Measurements from ENCODE around the gene PDE4D.
"Not testable (repeated sequence)": the region's sequence is repeated elsewhere in the genome, so short reads cannot be mapped to it uniquely, and the experiment has no call there.

The PDE4D gene

GRCh38 chr5:59703789-59704188, 189.7 kb downstream of the PDE4D start:
- DNase-seq (ENCODE audit: low spot score), result no peak

DNA sequence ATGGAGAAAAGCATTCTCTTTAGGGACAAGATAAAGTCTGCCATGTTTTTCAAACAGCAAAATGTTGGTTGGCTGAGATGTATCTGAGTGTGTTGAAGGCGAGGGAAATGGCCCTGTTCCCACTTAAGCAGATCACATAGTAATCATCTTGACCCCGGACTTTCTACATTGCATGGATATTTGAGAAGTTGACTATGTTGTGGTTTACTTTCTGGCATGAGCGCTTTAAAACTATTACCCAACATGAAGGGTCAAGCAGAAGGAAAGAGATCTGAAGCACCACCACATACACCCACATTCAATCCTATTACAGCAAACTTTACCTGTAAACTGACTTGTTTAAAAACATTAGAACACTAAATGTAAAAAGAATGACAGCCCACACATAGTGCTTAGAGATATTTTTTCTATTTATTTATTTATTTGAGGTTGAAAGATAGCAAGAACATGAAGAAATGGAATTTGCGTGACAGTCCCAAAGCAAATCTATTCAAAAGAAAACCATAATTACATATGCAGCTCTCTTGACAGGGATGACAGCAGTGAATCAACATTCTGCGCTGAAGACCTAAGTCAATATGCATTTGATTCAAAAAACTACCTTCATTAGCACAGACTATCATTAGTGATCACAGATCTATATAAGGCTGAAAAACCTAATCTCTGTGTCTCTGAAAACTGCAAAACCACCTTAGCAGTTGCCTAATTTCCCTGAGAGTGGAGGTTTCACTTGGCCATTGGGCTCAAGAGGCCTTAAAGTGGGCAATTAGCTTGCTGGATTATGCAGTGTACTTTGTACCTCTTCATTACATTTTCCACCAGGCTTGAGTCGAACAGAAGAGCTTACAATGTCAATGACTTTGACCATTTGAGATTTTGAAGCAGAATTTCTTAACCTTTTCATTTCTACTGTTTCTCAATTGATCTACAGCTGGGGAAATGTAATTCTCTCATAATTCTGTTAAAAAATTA, 195.0 kb downstream of the PDE4D start:
- no peak for DNase-seq (ENCODE audit: low spot score)

GRCh38 chr5:59694411-59694810, 199.1 kb downstream of the PDE4D start:
- no peak for DNase-seq (ENCODE audit: low spot score)

- DNase-seq (ENCODE audit: low spot score), result no peak
Measured at GRCh38 chr5:59693492-59694309, 199.8 kb downstream of the PDE4D start.

DNA sequence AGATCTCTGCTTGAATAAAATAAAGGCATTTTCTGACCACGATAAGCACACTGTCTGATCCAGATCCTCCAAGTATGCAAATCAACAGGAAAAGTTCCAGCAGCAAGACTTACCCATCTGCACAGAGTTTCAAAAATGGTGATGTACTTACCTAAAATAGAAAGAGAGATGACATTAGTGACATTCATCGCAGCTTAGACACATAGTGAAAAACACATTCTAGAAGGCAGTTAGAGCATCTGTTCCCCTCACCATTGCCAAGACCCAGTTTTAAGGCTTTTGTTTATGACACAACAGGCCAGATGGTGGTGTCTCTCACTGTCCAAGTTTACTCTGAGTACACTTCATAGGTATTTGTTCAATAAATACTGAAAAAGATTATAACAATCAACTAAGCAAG, 207.7 kb downstream of the PDE4D start:
- no peak for DNase-seq (ENCODE audit: low spot score)

GRCh38 chr5:59685191-59685530, 208.4 kb downstream of the PDE4D start:
- DNase-seq (ENCODE audit: low spot score), result no peak

- DNase-seq (ENCODE audit: low spot score), result no peak
Measured at GRCh38 chr5:59684388-59685190, 208.9 kb downstream of the PDE4D start.

DNA sequence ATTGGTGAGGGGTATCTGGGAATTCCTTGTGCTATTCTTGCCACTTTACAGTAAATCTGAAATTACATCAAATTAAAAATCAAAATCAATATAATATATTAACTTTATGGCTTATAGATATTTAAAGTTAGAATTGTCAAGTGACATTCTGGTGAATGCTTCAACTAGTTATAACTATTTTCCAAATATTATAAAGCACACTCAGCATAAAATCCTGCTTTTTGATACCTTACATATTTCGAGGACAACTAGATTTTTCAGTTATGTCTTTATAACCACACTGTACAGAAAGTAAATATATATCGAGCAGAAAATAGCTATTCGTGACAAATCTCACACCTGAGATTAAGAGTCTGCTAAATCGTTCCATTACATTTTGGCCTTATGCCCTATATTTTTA, 210.2 kb downstream of the PDE4D start:
- DNase-seq (ENCODE audit: low spot score), result no peak

GRCh38 chr5:59682542-59682941, 211.0 kb downstream of the PDE4D start:
- DNase-seq (ENCODE audit: low spot score), result no peak

DNA sequence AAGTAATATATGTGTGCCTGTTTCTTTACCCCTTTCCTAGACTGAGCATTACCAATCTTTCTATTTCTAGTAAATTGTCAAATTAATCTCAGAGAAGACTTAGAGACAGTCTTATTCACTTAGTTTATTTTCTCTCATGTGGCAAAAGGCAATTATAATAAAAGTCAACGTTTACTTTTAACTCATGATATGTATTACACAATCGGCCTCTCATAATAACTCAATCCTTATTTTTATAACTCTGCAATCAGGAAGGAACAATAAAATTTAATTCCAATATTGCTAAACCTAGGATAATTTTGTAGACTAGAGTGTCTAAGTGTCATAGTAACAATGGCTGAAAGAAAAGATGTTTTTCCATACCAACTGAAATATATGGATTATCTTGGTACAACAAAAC, 214.6 kb downstream of the PDE4D start:
- no peak for DNase-seq (ENCODE audit: low spot score)

DNA sequence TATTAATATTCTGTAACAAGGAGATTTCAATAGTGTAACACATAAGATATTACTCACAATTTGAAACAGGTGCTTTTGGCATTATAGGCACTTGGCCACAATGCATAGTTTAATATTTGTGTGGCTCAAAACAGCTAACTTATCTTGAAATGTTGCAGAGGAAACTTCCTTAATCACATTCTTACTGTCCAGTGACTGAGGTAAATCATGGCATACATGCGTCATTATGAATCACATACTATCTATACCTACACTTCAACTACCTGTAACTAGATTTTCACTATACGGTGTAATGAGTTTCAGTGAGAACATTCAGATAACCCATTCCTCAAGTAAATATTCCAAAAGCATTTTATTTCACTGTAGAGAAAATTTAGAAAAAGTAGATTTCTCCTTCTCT, 218.8 kb downstream of the PDE4D start:
- no peak for DNase-seq (ENCODE audit: low spot score)

DNA sequence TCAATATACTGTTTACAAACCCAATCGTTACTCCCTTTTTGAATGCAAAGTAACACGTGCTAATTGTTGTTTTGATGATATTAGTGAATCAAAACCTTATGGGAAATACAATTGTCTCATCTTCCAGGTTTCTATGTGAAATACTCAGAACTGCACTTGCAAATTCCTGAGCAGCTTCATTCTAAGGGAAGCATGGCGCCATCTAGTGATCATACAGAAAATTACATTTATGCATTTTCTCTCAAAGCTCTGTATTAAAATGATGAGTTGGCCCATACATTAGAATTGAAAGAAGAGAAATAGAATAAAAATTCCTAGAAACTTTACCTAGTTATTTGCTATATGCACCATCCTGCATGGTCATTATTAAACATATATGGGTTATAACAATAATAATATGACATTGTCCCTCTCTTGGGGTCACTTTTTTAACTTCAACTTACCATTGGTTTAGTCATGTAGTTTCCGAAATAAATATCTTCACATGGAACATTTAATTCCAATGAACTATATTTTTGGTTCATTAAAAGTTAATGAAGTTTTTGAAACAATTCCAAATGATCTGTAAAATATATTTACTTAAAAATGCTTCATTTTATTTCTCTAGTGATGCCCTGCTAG, 220.0 kb downstream of the PDE4D start:
- peak; percentile 4 for DNase-seq (ENCODE audit: low spot score)

DNA sequence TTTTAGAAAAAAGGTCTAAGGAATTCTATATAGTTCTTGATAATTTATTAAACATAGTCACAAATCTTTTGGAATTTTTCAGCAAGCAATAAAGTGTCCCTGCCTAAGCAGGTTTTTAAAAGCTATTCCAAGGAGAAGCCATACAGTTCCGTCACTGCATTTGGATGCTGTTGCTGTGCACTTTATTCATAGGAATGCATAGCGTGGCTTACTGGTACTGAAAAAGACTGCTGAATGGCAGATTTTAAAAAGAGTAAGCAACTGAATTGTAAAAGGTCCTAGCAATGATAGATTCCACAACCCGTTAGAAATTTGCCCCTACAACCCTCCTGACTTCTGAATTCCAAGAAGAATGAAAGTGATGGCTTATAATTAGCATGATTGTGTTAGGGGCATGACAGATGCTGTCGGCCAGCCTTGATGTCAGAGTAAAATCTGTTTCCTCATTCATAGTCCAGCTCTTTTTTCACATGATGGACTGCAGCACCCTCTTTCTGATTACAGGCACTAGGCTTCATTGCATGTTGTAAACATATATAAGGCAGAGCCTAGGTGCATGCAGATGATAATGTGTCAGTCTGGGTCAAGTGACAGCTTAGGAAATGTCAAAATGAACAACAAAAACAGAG, 227.0 kb downstream of the PDE4D start:
- no peak for DNase-seq (ENCODE audit: low spot score)

DNA sequence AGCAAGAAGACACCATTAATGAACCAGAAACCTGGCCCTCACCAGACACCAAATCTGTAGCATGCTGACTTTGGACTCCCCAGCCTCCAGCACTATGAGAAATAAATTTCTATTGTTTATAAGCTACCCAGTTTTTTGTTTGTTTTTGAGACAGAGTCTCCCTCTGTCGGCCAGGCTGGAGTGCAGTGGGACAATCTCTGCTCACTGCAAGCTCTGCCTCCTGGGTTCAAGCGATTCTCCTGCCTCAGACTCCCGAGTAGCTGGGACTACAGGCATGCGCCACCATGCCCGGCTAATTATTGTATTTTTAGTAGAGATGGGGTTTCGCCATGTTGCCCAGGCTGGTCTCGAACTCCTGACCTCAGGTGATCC, 227.7 kb downstream of the PDE4D start:
- not testable (repeated sequence) for DNase-seq (ENCODE audit: low spot score)

DNA sequence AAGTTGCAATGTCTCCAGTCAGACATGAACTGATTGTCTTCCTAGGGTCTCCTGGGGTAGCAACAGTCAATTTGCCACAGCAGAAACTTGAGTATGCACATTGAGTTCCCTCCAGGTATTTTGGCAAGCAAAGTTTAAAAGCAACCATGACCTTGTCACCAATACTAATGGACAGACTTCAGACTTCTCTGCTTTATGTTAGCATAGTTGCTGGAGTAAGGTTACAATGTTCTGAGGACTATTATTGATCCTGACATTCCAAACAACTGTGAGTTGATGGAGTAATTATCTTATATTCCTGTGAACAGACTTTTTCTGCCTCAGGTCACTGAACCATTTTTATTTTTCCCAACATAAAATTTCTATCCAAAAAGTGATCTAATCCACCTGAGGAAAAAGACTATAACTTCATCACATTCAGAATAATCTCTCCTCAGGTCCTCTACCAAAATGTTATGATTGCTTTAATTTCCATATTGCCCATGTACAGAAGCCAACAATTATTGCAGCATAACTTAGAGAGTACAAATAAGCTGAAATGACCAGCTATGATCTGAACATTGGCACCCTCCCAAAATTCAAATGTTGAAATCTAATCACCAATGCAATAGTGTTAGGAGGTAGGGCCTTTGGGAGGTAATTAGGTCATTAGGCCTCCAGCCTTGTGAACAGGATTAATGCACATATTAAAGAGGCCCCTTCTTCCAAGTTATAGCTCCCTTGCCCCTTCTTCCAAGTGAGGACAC, 228.3 kb downstream of the PDE4D start:
- no peak for DNase-seq (ENCODE audit: low spot score)

DNA sequence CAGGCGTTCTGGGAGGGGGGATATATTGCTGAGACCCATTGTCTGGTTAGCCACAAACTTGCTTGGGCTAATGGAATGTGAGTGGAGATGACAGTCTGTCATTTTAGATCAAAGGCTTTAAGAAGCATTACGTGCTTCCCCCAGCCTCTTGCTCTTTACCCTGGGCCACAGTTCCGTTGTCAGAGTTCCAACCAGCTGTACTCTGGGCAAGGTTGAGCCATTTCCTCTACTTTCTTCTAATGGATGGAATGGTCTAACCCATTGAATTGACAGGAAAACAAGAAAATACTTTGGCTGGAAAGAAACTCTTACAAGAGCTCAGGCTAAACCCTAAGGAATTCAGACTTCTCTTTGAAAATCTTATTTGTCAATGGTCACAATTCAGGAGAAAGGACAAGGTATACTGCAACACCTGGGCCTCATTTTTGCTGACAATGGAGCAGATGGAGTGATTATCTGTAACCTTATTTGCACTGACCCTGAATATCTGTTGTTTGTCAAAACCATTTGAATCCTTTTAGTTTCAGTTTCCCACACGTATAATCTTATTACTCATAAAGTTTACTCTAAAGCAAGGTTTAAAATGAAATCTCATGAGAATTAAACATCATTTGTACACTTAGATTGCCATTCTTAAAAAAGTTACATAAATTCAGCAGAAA, 231.4 kb downstream of the PDE4D start:
- no peak for DNase-seq (ENCODE audit: low spot score)

GRCh38 chr5:59661311-59661710, 232.2 kb downstream of the PDE4D start:
- no peak for DNase-seq (ENCODE audit: low spot score)

GRCh38 chr5:59660737-59661136, 232.8 kb downstream of the PDE4D start:
- DNase-seq (ENCODE audit: low spot score), result no peak

DNA sequence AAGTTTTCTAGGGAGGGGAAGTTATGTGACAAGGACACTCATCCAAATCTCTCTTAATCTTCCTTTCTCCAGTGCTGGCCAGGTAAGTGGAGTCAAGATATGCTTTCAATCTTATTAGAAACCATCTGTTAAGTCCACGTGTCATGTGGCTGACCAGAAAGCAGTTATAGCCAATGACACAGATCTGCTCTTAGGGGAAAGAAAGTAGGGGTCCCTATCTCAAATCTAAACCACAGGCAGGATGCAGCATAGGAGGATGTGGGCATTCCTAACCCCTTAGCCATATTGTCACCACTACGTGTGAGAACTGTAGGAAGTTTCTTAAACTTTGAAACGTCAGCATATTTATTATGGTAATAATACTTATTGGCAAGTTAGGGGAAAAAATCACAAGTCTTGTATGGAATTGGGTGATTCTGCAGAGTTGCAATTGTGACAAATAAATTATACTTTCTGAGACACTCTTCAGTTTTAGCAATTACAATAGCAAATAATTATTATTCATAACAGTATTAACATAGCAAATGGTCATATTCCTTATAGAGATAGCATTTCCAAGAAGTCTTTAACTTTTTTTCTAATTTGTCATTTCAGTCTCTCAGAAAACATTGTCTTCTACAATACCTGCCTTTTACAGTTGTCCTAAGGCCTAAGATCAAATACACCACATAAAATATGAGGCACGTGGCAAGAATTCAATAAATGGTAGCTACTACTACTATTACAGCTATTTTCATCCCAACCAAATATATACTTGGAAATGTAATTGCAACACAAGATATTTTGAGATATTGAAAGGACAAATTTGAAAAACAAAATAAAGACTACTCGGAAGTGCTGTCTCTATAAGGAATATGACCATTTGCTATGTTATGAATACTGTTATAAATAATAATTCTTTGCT, 236.9 kb downstream of the PDE4D start:
- DNase-seq (ENCODE audit: low spot score), result no peak
